Activated naive CD8-positive, alpha-beta T cell (primary cell): ENCODE data around the gene KAT2A.

Source experiments
- H3K27ac Mint-ChIP-seq: one replicate; pipeline ENCODE4 v1.8.0; 2021; ENCODE audit warnings: mixed read lengths
- H3K27me3 Mint-ChIP-seq: one replicate; pipeline ENCODE4 v1.8.0; 2021; ENCODE audit warnings: mixed read lengths
- H3K36me3 Mint-ChIP-seq: one replicate; pipeline ENCODE4 v1.8.0; 2021; ENCODE audit warnings: mixed read lengths
- H3K4me1 Mint-ChIP-seq: one replicate; pipeline ENCODE4 v1.8.0; 2021; ENCODE audit warnings: low read depth, mixed read lengths
- H3K4me3 Mint-ChIP-seq: one replicate; pipeline ENCODE4 v1.8.0; 2021; ENCODE audit warnings: mild to moderate bottlenecking, mixed read lengths
- H3K9me3 Mint-ChIP-seq: one replicate; pipeline ENCODE4 v1.8.0; 2021; ENCODE audit warnings: low read depth, mixed read lengths

The KAT2A gene

GRCh38 chr17:42096360-42097111, 24.6 kb downstream of the KAT2A start:
- H3K9me3 Mint-ChIP-seq = no peaks in the 10 kb centered on the region
- no peak overlapping the region for H3K27ac Mint-ChIP-seq
- H3K27me3 Mint-ChIP-seq = peaks cover 7% of the 10 kb centered on the region
- no peak overlapping the region for H3K4me3 Mint-ChIP-seq
- no peaks in the 10 kb centered on the region for H3K36me3 Mint-ChIP-seq
- peaks cover 4% of the 10 kb centered on the region for H3K4me1 Mint-ChIP-seq

- no peaks in the 10 kb centered on the region for H3K9me3 Mint-ChIP-seq
- H3K4me1 Mint-ChIP-seq = peaks cover 4% of the 10 kb centered on the region
- no peak overlapping the region for H3K4me3 Mint-ChIP-seq
- no peak overlapping the region for H3K27ac Mint-ChIP-seq
- H3K36me3 Mint-ChIP-seq = no peaks in the 10 kb centered on the region
- H3K27me3 Mint-ChIP-seq = peaks cover 9% of the 10 kb centered on the region
Observed at GRCh38 chr17:42094375-42095069, 26.6 kb downstream of the KAT2A start.

GRCh38 chr17:42092939-42093338, 28.2 kb downstream of the KAT2A start:
- H3K36me3 Mint-ChIP-seq = no peaks in the 10 kb centered on the region
- H3K4me3 Mint-ChIP-seq = no peak overlapping the region
- H3K27me3 Mint-ChIP-seq = peaks cover 12% of the 10 kb centered on the region
- no peak overlapping the region for H3K27ac Mint-ChIP-seq
- peaks cover 2% of the 10 kb centered on the region for H3K4me1 Mint-ChIP-seq
- H3K9me3 Mint-ChIP-seq = no peaks in the 10 kb centered on the region

GRCh38 chr17:42090964-42091790, 30.0 kb downstream of the KAT2A start:
- Mint-ChIP-seq H3K36me3 (no peaks in the 10 kb centered on the region), H3K4me3 (no peak overlapping the region), H3K4me1 (no peaks in the 10 kb centered on the region), H3K9me3 (no peaks in the 10 kb centered on the region), H3K27me3 (peaks cover 7% of the 10 kb centered on the region), H3K27ac (no peak overlapping the region)

GRCh38 chr17:42088736-42089135, 32.4 kb downstream of the KAT2A start:
- peaks cover 4% of the 10 kb centered on the region for H3K27me3 Mint-ChIP-seq

GRCh38 chr17:42087736-42088705, 33.1 kb downstream of the KAT2A start:
- peaks cover 4% of the 10 kb centered on the region for H3K27me3 Mint-ChIP-seq
- H3K4me3 Mint-ChIP-seq = no peak overlapping the region
- H3K4me1 Mint-ChIP-seq = no peaks in the 10 kb centered on the region

More at GRCh38 chr17:42088736-42089135, 32.4 kb downstream of the KAT2A start:
- Mint-ChIP-seq H3K27ac (no peak overlapping the region), H3K4me3 (no peak overlapping the region), H3K36me3 (no peaks in the 10 kb centered on the region), H3K9me3 (no peaks in the 10 kb centered on the region), H3K4me1 (no peaks in the 10 kb centered on the region)

GRCh38 chr17:42087042-42087701, 34.0 kb downstream of the KAT2A start:
- H3K27me3 Mint-ChIP-seq = peaks cover 4% of the 10 kb centered on the region
- H3K9me3 Mint-ChIP-seq = no peaks in the 10 kb centered on the region
- H3K36me3 Mint-ChIP-seq = no peaks in the 10 kb centered on the region
- H3K27ac Mint-ChIP-seq = no peak overlapping the region
- no peak overlapping the region for H3K4me3 Mint-ChIP-seq
- H3K4me1 Mint-ChIP-seq = no peaks in the 10 kb centered on the region

More at GRCh38 chr17:42087736-42088705, 33.1 kb downstream of the KAT2A start:
- no peak overlapping the region for H3K27ac Mint-ChIP-seq
- H3K9me3 Mint-ChIP-seq = no peaks in the 10 kb centered on the region
- no peaks in the 10 kb centered on the region for H3K36me3 Mint-ChIP-seq

GRCh38 chr17:42081516-42082129, 39.5 kb downstream of the KAT2A start:
- H3K9me3 Mint-ChIP-seq = no peaks in the 10 kb centered on the region
- H3K27ac Mint-ChIP-seq = no peak overlapping the region
- no peaks in the 10 kb centered on the region for H3K36me3 Mint-ChIP-seq
- H3K27me3 Mint-ChIP-seq = no peaks in the 10 kb centered on the region
- no peaks in the 10 kb centered on the region for H3K4me1 Mint-ChIP-seq
- H3K4me3 Mint-ChIP-seq = no peak overlapping the region

- H3K27ac Mint-ChIP-seq = no peak overlapping the region
- H3K36me3 Mint-ChIP-seq = no peaks in the 10 kb centered on the region
- H3K9me3 Mint-ChIP-seq = no peaks in the 10 kb centered on the region
- H3K4me3 Mint-ChIP-seq = no peak overlapping the region
- no peaks in the 10 kb centered on the region for H3K27me3 Mint-ChIP-seq
- H3K4me1 Mint-ChIP-seq = no peaks in the 10 kb centered on the region
Observed at GRCh38 chr17:42079541-42079940, 41.6 kb downstream of the KAT2A start.

- Mint-ChIP-seq H3K27me3 (peaks cover 2% of the 10 kb centered on the region), H3K27ac (no peak overlapping the region), H3K4me3 (no peak overlapping the region), H3K9me3 (no peaks in the 10 kb centered on the region), H3K36me3 (no peaks in the 10 kb centered on the region), H3K4me1 (no peaks in the 10 kb centered on the region)
Observed at GRCh38 chr17:42078396-42079043, 42.6 kb downstream of the KAT2A start.

- H3K9me3 Mint-ChIP-seq = no peaks in the 10 kb centered on the region
- H3K27ac Mint-ChIP-seq = no peak overlapping the region
- peaks cover 2% of the 10 kb centered on the region for H3K27me3 Mint-ChIP-seq
Observed at GRCh38 chr17:42077755-42078154, 43.4 kb downstream of the KAT2A start.

GRCh38 chr17:42076797-42077559, 44.2 kb downstream of the KAT2A start:
- H3K27me3 Mint-ChIP-seq = peaks cover 2% of the 10 kb centered on the region
- no peaks in the 10 kb centered on the region for H3K9me3 Mint-ChIP-seq
- no peak overlapping the region for H3K27ac Mint-ChIP-seq
- peaks cover 5% of the 10 kb centered on the region for H3K4me1 Mint-ChIP-seq
- H3K36me3 Mint-ChIP-seq = no peaks in the 10 kb centered on the region
- no peak overlapping the region for H3K4me3 Mint-ChIP-seq

More at GRCh38 chr17:42077755-42078154, 43.4 kb downstream of the KAT2A start:
- peaks cover 2% of the 10 kb centered on the region for H3K4me1 Mint-ChIP-seq
- H3K4me3 Mint-ChIP-seq = no peak overlapping the region
- no peaks in the 10 kb centered on the region for H3K36me3 Mint-ChIP-seq
